GM12878 (cell line): ENCODE data around the gene MAP3K5. TPM values are rescaled to one million over a fixed set of nuclear protein-coding genes. Genes with fewer than 3 reads are reported as not detected.
"Not testable (repeated sequence)": the region's sequence is repeated elsewhere in the genome, so short reads cannot be mapped to it uniquely, and the experiment has no call there.

ENCODE experiments used
- ATAC-seq: fragments of 200-7000 bp; cut with Tn5 transposase; 3 replicates; pipeline ENCODE4 v1.9.1; 2020; ENCODE audit warnings: mild to moderate bottlenecking, moderate library complexity
- BruUV-seq: library from RNA; stranded (reverse); fragments of 400-500 nt; replicated peaks from 2 replicates; lab custom pipeline; 2021; lab: Mats Ljungman, UMichigan
- CTCF ChIA-PET: fragments of 300-600 bp; sonication (Branson Sonifier 250); formaldehyde crosslinking; extraction: SDS; loops from one replicate; lab custom pipeline; 2021; ENCODE audit warnings: inconsistent platforms; lab: Yijun Ruan, JAX
- POLR2A ChIA-PET: fragments of 350-600 bp; formaldehyde crosslinking; extraction: SDS; loops from one replicate; lab custom pipeline; 2021; ENCODE audit warnings: inconsistent platforms; lab: Charles Lee
- RAD21 ChIA-PET: fragments of 300-600 bp; sonication (Branson Sonifier 250); formaldehyde crosslinking; loops from one replicate; lab custom pipeline; 2023; ENCODE audit warnings: antibody characterized with exemption; ENCODE audit not compliant: unreplicated experiment; lab: Charles Lee
- SMC1A ChIA-PET: fragments of 300-600 bp; sonication (Branson Sonifier 250); formaldehyde crosslinking; loops from one replicate; lab custom pipeline; 2023; ENCODE audit not compliant: unreplicated experiment, uncharacterized antibody; lab: Charles Lee
- DNase-seq: peaks from one replicate; pipeline ENCODE4 v3.0.0-alpha.2; 2011; ENCODE audit warnings: low read depth, low spot score
- FAIRE-seq: peaks from 3 replicates; lab custom pipeline; 2011; peaks lifted over from hg19 to GRCh38; lab: Jason Lieb, UNC
- H2AFZ ChIP-seq: 2 replicates; pipeline ENCODE4 v1.6.0; 2011; ENCODE audit warnings: low read depth, low read length, control low read depth; ENCODE audit not compliant: control insufficient read depth
- H3K27ac ChIP-seq: 2 replicates; pipeline ENCODE4 v1.5.1; 2011; ENCODE audit warnings: control low read depth; ENCODE audit not compliant: control insufficient read depth, insufficient read depth
- H3K27me3 ChIP-seq, 2 experiments: replicated peaks in 1 of 2; 2 replicates each; pipeline versions ENCODE4 v1.6.0 to v1.6.1; 2011; ENCODE audit warnings: low read length in 1 of 2; ENCODE audit not compliant: control insufficient read depth in 2 of 2, insufficient read depth in 2 of 2
- H3K36me3 ChIP-seq, 2 experiments: 2 replicates each; pipeline ENCODE4 v1.5.1; 2011; ENCODE audit warnings: low read length in 1 of 2; ENCODE audit not compliant: control insufficient read depth in 2 of 2, insufficient read depth in 2 of 2
- H3K4me1 ChIP-seq: 2 replicates; pipeline ENCODE4 v1.6.1; 2011; ENCODE audit warnings: mild to moderate bottlenecking, low read length, moderate library complexity, mixed read lengths; ENCODE audit not compliant: control insufficient read depth, insufficient read depth
- H3K4me2 ChIP-seq: 2 replicates; pipeline ENCODE4 v1.6.0; 2011; ENCODE audit warnings: control low read depth; ENCODE audit not compliant: control insufficient read depth, insufficient read depth
- H3K4me3 ChIP-seq: fragments of 200-600 bp; sonication (generic); 2 replicates; pipeline ENCODE4 v1.5.1; 2016
- H3K79me2 ChIP-seq: 2 replicates; pipeline ENCODE4 v1.6.0; 2011; ENCODE audit warnings: low read length; ENCODE audit not compliant: control insufficient read depth, insufficient read depth
- H3K9ac ChIP-seq: 2 replicates; pipeline ENCODE4 v1.8.0; 2011; ENCODE audit warnings: low read length, control low read depth, mixed read lengths; ENCODE audit not compliant: control insufficient read depth, insufficient read depth
- H3K9me3 ChIP-seq: replicated peaks from 3 replicates; pipeline ENCODE4 v1.5.1; 2011; ENCODE audit warnings: mild to moderate bottlenecking, low read length; ENCODE audit not compliant: control insufficient read depth, insufficient read depth
- H4K20me1 ChIP-seq: 2 replicates; pipeline ENCODE4 v1.6.0; 2011; ENCODE audit not compliant: control insufficient read depth, insufficient read depth
- BRCA1 ChIP-seq: IDR thresholded peaks from 2 replicates; pipeline ENCODE4 v1.6.1; 2011; ENCODE audit warnings: low read depth, low read length, improper control_type of control experiment
- ESRRA ChIP-seq: IDR thresholded peaks from 2 replicates; pipeline ENCODE4 v1.6.1; 2012; ENCODE audit warnings: mild to moderate bottlenecking, low read length, improper control_type of control experiment
- IKZF1 ChIP-seq: fragments of 450-650 bp; conservative IDR thresholded peaks from 2 replicates; pipeline ENCODE4 v1.6.1; 2017; ENCODE audit warnings: antibody characterized with exemption, mild to moderate bottlenecking
- MEF2B ChIP-seq: fragments of 450-650 bp; IDR thresholded peaks from 2 replicates; pipeline ENCODE4 v1.6.1; 2018; ENCODE audit warnings: mild to moderate bottlenecking, moderate library complexity; ENCODE audit not compliant: partially characterized antibody, poor library complexity, severe bottlenecking
- MYC ChIP-seq: IDR thresholded peaks from 2 replicates; pipeline ENCODE4 v1.6.1; 2011; ENCODE audit warnings: mild to moderate bottlenecking, low read length, moderate library complexity, inconsistent platforms; ENCODE audit not compliant: insufficient read depth, insufficient replicate concordance, insufficient read length, severe bottlenecking
- NR2C2 ChIP-seq: IDR thresholded peaks from 2 replicates; pipeline ENCODE4 v1.6.1; 2011; ENCODE audit warnings: borderline replicate concordance, low read depth; ENCODE audit not compliant: control insufficient read depth, insufficient read length
- ZNF207 ChIP-seq: fragments of 450-650 bp; IDR thresholded peaks from 2 replicates; pipeline ENCODE4 v1.6.1; 2014; ENCODE audit warnings: antibody characterized with exemption, mild to moderate bottlenecking, borderline replicate concordance
- ZNF217 ChIP-seq: fragments of 450-650 bp; IDR thresholded peaks from 2 replicates; pipeline ENCODE4 v1.6.1; 2017; ENCODE audit warnings: antibody characterized with exemption, mild to moderate bottlenecking
- WGBS: methylation state at CpG from one replicate; pipeline ENCODE4 v1.1.6; 2016; ENCODE audit warnings: low lambda C conversion rate; ENCODE audit not compliant: insufficient replicate concordance, insufficient coverage; ENCODE audit errors: missing lambda C conversion rate; 5-methylcytosine and 5-hydroxymethylcytosine counted together
- in situ Hi-C: fragments of 300-500 bp; cut with MboI; formaldehyde crosslinking; loops from 9 replicates; pipeline ENCODE4 v1.14.3; 2018; ENCODE audit warnings: mixed read lengths
- intact Hi-C: fragments of 100-400 bp; cut with micrococcal nuclease; formaldehyde crosslinking; loops from one replicate; pipeline ENCODE4 v1.14.2; 2022; ENCODE audit not compliant: unreplicated experiment
- polyA plus RNA-seq, 11 experiments: library from polyadenylated mRNA; depleted of rRNA in 4 of 11; unstranded in 6 of 11; stranded (reverse) in 5 of 11; fragments of >200 nt; fragmentation: Nextera tagmentation in 4 of 11; fragmentation: Illumina TruSeq in 1 of 11; extraction: Ambion mirVana in 4 of 11; extraction: Trizol in 1 of 11; gene quantifications; 1 replicate in 1 of 11; 2 replicates in 10 of 11; pipeline versions ENCODE4 v1.2.1 to v1.2.3, GENCODE V29; 2011 to 2016; ENCODE audit warnings: inconsistent platforms in 2 of 11, missing spikeins in 2 of 11, low read depth in 1 of 11
- total RNA-seq, 4 experiments: library from RNA; depleted of rRNA in 3 of 4; stranded (reverse); fragments of >200 nt in 3 of 4; fragmentation: Illumina TruSeq in 1 of 4; extraction: Trizol in 1 of 4; gene quantifications; 2 replicates each; pipeline versions ENCODE4 v1.2.1 to v1.2.3, GENCODE V29; 2013 to 2021
- TF ChIP-seq, protein P1 (sequence below), 3 experiments: IDR thresholded peaks in 2 of 3; conservative IDR thresholded peaks in 1 of 3; 2 replicates each; pipeline ENCODE4 v1.5.1; 2011; ENCODE audit warnings: low read depth in 3 of 3, low read length in 3 of 3, mild to moderate bottlenecking in 3 of 3, control low read depth in 2 of 3, moderate library complexity in 2 of 3, inconsistent platforms in 1 of 3, mixed read lengths in 1 of 3; ENCODE audit not compliant: control insufficient read depth in 2 of 3, insufficient read depth in 1 of 3; ENCODE audit errors: extremely low read depth in 1 of 3
- TF ChIP-seq, protein P2 (sequence below): fragments of 450-650 bp; IDR thresholded peaks from 2 replicates; pipeline ENCODE4 v1.6.1; 2017; ENCODE audit warnings: borderline replicate concordance
- TF ChIP-seq, protein P3 (sequence below): IDR thresholded peaks from 2 replicates; pipeline ENCODE4 v1.6.1; 2012; ENCODE audit warnings: low read length, inconsistent platforms

The MAP3K5 gene
- total and polyA plus RNA-seq, 10 of the 15 experiments (the other 5 are each of a cell fraction or from before 2014, with no cell fraction given) = 5.4 to 34.3 (median 26.4) TPM

DNA sequence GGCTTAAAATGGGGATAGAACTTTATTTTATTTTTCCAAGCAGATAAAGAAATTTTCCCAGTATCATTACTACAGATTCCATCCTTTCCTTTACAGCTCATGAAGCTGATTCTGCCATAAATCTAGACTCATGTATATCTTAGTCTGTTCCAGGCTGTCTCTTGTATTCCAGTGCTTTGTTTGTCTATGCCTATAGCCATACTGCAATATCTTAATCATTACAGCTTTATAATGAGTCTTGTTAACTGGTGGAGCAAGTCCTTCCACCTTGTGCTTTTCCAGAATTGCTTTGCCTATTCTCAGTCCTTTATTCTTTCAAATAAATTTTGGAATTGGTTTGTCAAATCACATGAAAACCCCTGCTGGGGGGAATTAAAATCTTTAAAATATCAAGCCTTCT, 99.2 kb downstream of the MAP3K5 start:
- no peak overlapping the region for H3K9ac ChIP-seq
- H3K4me1 ChIP-seq = no peaks in the 10 kb centered on the region
- ChIA-PET POLR2A (interaction anchor here (0.5 kb wide), 1 partner anchor 104 kb away, joined by 3 read pairs; no protein-coding TSS in a partner anchor), SMC1A (interaction anchor here (0.9 to 1.4 kb wide), 5 partner anchors 9 to 99 kb away, joined by 3 to 4 read pairs (median 4); partner anchors contain the start of gene MAP3K5), RAD21 (interaction anchor here (1.5 kb wide), 1 partner anchor 99 kb away, joined by 4 read pairs; the partner anchor contains the start of gene MAP3K5), CTCF (interaction anchor here (0.6 to 1.5 kb wide), 4 partner anchors 23 to 88 kb away, joined by 3 to 7 read pairs (median 4); no protein-coding TSS in a partner anchor)
- no peak overlapping the region for H3K27ac ChIP-seq
- no peaks in the 10 kb centered on the region for H4K20me1 ChIP-seq
- TF ChIP-seq, protein P1, sequence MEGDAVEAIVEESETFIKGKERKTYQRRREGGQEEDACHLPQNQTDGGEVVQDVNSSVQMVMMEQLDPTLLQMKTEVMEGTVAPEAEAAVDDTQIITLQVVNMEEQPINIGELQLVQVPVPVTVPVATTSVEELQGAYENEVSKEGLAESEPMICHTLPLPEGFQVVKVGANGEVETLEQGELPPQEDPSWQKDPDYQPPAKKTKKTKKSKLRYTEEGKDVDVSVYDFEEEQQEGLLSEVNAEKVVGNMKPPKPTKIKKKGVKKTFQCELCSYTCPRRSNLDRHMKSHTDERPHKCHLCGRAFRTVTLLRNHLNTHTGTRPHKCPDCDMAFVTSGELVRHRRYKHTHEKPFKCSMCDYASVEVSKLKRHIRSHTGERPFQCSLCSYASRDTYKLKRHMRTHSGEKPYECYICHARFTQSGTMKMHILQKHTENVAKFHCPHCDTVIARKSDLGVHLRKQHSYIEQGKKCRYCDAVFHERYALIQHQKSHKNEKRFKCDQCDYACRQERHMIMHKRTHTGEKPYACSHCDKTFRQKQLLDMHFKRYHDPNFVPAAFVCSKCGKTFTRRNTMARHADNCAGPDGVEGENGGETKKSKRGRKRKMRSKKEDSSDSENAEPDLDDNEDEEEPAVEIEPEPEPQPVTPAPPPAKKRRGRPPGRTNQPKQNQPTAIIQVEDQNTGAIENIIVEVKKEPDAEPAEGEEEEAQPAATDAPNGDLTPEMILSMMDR (IDR thresholded peaks at IDR 0.05 in 2 of 3, conservative IDR thresholded peaks at IDR 0.05 in 1 of 3; ENCODE audit: control insufficient read depth in 2 of 3, extremely low read depth in 1 of 3, insufficient read depth in 1 of 3, low read depth in 3 of 3, low read length in 3 of 3) = no peak
- TF ChIP-seq MYC = no peak
- no peak for TF ChIP-seq BRCA1
- no peak for TF ChIP-seq MEF2B
- no peak for TF ChIP-seq ZNF217
- TF ChIP-seq ESRRA = no peak
- no peak for TF ChIP-seq NR2C2
- TF ChIP-seq ZNF207 = no peak
- TF ChIP-seq, protein P2, sequence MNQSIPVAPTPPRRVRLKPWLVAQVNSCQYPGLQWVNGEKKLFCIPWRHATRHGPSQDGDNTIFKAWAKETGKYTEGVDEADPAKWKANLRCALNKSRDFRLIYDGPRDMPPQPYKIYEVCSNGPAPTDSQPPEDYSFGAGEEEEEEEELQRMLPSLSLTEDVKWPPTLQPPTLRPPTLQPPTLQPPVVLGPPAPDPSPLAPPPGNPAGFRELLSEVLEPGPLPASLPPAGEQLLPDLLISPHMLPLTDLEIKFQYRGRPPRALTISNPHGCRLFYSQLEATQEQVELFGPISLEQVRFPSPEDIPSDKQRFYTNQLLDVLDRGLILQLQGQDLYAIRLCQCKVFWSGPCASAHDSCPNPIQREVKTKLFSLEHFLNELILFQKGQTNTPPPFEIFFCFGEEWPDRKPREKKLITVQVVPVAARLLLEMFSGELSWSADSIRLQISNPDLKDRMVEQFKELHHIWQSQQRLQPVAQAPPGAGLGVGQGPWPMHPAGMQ = no peak
- TF ChIP-seq, protein P3, sequence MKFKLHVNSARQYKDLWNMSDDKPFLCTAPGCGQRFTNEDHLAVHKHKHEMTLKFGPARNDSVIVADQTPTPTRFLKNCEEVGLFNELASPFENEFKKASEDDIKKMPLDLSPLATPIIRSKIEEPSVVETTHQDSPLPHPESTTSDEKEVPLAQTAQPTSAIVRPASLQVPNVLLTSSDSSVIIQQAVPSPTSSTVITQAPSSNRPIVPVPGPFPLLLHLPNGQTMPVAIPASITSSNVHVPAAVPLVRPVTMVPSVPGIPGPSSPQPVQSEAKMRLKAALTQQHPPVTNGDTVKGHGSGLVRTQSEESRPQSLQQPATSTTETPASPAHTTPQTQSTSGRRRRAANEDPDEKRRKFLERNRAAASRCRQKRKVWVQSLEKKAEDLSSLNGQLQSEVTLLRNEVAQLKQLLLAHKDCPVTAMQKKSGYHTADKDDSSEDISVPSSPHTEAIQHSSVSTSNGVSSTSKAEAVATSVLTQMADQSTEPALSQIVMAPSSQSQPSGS = no peak
- TF ChIP-seq IKZF1 = no peak
- H3K4me2 ChIP-seq = no peak overlapping the region
- no peaks in the 10 kb centered on the region; the same call in 2 of the 3 replicates for H3K9me3 ChIP-seq
- H3K4me3 ChIP-seq = no peak overlapping the region
- H3K36me3 ChIP-seq = peaks cover 3 to 38% of the 10 kb centered on the region in 2 experiments
- BruUV-seq = no TSS peak
- intact Hi-C loops = no loop called here
- H2AFZ ChIP-seq = no peak overlapping the region
- H3K79me2 ChIP-seq = peaks cover 3% of the 10 kb centered on the region
- no peaks in the 10 kb centered on the region for H3K27me3 ChIP-seq
- DNase-seq = no peak
- in situ Hi-C loops = no loop called here
- ATAC-seq = no peak
- no peak for FAIRE-seq

DNA sequence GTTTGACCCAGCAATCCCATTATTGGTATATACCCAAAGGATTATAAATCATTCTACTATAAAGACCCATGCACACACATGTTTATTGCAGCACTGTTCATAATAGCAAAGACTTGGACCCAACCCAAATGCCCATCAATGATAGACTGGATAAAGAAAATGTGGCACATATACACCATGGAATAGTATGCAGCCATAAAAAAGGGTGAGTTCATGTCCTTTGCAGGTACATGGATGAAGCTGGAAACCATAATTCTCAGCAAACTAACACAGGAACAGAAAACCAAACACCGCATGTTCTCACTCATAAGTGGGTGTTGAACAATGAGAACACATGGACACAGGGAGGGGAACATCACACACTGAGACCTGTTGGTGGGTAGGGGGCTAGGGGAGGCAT, 104.4 kb downstream of the MAP3K5 start:
- WGBS = 94% methylated on average over 1 of the region's 1 CpG
- DNase-seq, H3K9ac ChIP-seq, H3K4me3 ChIP-seq, H3K27me3 ChIP-seq, H2AFZ ChIP-seq, in situ Hi-C loops, H3K4me2 ChIP-seq, FAIRE-seq, H4K20me1 ChIP-seq, H3K9me3 ChIP-seq, H3K79me2 ChIP-seq, intact Hi-C loops, ATAC-seq, BruUV-seq, H3K27ac ChIP-seq, H3K4me1 ChIP-seq, POLR2A ChIA-PET: not testable (repeated sequence)
- H3K36me3 ChIP-seq = peaks cover 3 to 17% of the 10 kb centered on the region in 2 experiments
- CTCF ChIA-PET = interaction anchor here (0.8 to 3.1 kb wide), 3 partner anchors 30 to 105 kb away, joined by 4 to 13 read pairs (median 5); partner anchors contain the start of gene MAP3K5
- SMC1A ChIA-PET = interaction anchor here (0.8 to 2.2 kb wide), 4 partner anchors 12 to 44 kb away, joined by 3 to 12 read pairs (median 4); no protein-coding TSS in a partner anchor
- RAD21 ChIA-PET = interaction anchor here (0.8 kb wide), 1 partner anchor 103 kb away, joined by 3 read pairs; no protein-coding TSS in a partner anchor
